ENCODE data around the gene SLCO1A2.

The SLCO1A2 gene

DNA sequence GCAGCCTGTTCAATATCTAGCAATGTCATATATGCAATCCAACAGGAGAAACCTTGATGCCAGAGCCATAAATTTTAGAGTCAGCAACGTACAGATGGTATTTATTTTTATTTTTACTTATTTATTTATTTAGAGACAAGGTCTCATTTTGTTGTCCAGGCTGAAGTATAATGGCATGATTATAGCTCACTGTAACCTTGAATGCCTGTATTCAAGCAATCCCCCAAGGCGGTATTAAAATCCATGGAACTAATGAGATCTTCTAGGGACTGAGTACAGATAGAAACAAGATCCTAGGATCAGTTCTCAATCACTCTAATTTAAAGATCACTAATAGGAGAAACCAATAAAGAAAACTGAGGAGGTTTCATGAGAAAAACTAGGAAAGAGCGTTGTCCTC, 114.5 kb downstream of the SLCO1A2 start:
- TF ChIP-seq, protein P1, sequence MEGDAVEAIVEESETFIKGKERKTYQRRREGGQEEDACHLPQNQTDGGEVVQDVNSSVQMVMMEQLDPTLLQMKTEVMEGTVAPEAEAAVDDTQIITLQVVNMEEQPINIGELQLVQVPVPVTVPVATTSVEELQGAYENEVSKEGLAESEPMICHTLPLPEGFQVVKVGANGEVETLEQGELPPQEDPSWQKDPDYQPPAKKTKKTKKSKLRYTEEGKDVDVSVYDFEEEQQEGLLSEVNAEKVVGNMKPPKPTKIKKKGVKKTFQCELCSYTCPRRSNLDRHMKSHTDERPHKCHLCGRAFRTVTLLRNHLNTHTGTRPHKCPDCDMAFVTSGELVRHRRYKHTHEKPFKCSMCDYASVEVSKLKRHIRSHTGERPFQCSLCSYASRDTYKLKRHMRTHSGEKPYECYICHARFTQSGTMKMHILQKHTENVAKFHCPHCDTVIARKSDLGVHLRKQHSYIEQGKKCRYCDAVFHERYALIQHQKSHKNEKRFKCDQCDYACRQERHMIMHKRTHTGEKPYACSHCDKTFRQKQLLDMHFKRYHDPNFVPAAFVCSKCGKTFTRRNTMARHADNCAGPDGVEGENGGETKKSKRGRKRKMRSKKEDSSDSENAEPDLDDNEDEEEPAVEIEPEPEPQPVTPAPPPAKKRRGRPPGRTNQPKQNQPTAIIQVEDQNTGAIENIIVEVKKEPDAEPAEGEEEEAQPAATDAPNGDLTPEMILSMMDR (IDR thresholded peaks at IDR 0.05; ENCODE audit: low read depth, low read length) = no peak
- no peak for DNase-seq (ENCODE audit: extremely low read depth, low read depth)

DNA sequence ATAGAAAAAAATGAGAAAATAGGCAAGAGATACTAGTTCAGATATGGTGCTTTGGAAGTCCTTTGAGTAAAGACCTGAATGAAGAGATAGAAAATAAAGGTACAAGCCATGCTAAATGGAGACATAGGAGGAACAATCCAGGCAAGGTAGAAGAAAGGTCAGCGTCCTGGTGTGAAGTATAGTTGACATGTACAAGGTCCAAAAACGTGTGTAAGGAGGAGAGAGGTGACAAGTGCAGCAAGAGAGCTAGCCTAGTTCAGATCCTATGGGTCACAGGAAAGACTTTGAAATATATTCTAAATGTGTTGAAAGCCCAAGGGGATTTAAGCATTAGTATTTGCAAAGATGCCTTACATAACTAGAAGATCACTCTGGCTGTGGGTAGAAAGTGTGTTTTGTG, 115.5 kb downstream of the SLCO1A2 start:
- no peak for DNase-seq (ENCODE audit: extremely low read depth, low read depth)
- TF ChIP-seq, protein P1 (IDR thresholded peaks at IDR 0.05; ENCODE audit: low read depth, low read length) = no peak
